ENCODE results near the gene DTNB.

Gene DTNB

DNA sequence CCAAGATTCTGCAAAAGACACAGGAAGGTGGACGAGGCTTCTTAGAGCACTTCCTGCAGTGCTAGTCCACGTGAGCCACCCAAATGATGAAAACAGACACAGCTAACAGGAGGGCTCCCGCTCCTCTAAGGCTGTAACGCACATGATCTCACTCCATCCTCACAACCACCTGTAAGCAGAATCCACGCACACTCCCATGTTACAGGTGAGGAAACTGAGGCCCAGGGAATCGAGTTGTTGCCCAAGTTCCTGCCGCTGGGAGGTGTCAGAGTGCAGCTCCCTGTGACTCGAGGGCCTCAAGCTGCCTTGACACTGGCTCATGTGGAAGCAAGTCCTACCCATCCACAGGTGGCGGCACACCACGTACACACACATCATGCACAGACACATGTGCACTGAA, 336.1 kb downstream of the DTNB start:
- DNase-seq = no peak

DNA sequence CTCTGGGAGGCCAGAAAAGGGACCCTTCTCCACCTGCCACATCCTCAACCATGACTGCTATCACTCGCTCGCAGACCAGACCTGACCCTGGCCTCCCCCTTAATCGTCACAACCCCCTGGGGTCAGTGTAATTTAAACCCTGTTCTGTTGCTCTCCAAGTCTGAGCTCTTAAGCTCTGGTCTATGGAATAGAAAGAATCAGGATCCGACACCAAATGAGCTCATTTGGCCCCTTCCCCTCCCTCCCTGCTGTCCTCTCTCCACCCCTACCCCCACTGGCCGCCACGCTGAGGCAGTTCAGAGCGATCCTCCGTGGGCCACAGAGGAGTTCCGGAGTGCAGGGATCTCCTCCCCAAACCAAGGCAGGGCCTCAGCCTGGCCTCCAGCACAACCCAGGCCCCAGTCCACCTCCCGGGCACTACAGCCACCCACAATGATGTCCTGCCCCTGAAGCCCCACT, 337.0 kb downstream of the DTNB start:
- DNase-seq = no peak

DNA sequence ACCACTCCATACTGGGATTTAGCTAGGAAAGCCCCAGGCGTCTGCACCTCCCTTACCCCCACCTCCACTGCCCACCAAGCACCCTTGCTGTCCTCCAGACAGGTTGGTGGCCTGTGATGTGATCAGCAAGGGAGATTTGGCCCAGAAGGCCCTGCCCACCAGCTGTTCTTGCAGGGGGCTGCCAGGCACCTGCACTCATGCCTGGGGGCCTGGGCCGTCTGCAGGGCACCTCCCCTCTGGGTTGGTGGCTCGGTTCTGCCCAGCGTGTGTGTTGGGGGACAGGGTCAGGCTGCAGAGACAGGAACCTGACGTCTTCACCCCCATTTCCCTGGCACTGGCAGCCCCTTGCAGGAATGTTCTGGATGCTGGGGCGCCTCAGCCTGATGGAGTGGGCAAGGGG, 337.4 kb downstream of the DTNB start:
- DNase-seq = no peak

DNA sequence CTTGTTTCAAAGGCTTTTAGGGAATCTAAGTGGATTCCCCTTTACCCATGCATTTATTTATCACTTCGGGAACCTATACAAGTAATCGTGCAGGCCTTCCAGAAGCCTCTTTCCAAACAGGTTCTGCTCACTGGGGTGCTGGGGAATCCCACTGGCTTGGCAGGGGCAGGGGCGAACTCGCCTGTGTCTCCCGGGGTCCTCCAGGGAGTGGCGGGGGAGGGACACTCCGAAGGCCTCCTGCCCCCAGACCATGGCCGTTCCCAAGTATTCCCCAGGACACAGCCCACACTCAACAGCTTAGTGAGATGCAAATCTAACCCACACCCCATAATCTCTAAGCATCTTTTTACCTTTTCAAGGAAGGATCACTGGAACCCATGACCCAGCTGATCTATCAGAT, 338.2 kb downstream of the DTNB start:
- DNase-seq = no peak

DNA sequence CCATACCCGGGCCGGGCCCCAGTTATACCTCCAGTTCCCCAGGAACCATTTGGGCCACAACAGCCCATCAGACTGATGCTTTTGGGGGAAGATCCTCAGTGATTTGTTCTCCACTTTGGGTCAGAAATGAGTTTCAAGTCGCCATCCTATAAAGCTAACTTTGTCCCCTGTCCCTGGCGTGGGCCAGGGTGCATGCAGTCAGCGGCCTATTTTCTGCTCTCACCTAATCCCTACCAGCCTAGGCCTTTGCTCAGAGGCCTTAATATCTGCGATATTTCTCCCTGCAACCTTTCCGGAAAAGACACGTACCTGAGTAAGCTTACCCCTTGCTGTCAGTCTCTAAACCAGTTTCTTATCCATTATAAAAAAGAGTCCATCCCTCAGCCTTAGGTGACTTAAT, 338.9 kb downstream of the DTNB start:
- DNase-seq = no peak

DNA sequence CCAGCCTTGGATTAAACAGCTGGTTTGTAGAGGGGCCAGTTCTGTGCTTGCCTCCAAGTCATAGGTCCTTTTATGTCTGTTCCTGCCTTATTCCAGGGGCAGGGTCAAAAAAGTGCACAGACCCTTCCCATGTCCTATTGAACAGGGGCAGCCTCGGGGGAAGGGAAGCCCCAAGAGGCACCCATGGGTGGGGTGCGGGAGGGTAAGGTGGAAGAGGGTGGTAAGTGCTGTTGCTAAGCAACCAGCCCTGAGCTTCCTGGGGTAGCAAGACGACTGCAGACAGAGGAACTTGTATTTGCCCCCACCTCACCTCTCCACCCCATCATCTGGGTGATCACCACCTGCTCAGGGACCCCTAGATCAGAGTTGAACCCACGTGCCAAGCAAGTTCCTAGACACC, 339.4 kb downstream of the DTNB start:
- no peak for DNase-seq

DNA sequence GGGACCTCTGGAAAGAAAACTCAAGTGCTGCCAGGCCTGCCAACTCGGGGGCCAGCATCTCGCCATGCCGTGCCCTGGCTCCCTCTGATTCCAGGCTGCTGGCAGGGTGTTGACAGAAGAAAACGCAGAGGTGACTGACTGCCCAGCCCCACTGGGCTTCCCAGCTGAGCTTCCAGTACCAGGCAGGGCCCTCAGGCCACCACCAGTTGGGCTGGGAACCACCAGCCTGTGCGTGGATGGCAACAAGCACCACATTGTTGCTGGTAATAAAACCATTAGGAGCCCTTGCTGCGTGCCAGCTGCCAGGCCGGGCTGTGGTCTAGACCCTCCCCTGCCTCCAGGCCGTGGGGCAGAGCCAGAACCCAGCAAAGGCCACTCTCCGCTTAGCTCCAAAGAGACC, 340.8 kb downstream of the DTNB start:
- DNase-seq = no peak

DNA sequence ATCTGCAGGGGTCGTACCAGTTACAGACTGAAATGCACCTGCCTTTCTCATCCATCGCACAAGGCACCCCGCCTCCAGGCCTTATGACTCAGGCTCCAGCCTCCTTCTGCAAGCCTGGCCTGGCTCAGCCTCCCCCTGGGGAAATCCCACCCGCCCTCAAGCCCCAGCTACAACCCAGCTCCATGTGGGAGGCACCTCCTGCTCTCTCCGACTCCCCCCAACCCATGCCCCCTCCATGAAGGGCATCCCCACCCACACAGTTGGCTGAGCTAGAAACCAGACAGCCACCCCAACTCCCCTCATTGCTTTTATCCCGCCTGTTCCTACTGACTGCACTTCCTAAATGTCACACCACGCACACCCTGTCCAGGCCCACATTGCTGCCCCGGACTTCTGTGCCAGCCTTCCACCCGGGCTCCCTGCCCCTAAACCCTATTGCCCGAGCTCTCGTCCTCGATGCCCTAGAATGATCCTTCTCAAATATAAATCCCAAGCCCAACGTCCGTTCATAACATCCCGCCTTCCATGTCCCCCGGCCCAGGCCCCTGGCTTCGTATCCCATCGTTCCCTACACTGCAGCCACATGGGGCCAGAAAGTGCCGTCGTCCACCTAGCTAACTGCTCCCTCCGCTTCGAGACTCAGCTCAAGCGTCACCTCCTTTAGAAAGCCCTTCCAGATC, 341.6 kb downstream of the DTNB start:
- DNase-seq = no peak

DNA sequence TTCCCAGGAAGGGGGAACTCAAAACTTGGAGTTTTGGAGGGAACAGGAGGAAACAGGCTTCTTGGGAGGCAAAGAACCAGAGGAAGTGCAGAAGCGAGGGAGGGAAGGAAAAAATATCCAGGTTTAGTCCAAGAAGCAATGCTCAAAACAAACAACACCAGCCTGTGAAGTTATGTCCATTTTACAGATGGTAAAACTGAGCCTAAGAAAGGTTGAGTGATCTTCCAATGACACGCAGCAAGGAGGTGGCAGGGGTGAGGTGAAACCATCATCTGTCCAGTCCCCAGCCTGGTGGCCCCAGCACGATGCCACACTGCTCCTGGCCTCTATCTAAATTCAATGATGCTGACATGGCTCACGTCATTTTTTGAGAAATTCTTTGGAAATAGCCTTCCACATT, 342.4 kb downstream of the DTNB start:
- no peak for DNase-seq

DNA sequence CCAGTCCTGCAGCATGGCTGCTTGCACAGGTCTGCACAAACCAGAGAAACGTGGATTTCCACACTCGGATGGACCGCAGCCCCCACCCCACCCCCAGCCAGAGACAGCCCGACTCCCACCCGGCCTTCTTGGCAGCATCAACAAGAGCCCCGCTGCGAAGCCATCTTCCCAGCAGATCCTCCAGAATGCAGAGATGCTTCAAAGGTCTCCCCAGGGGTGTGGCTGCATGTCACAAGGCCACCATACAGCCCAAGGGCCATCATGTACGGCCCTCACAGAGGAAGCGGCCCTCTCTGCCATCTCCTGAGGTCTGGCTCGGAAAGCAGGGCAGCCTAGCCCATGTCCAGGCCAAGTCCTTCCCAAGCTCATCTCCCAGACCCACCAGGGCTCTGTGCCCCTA, 343.1 kb downstream of the DTNB start:
- no peak for DNase-seq

DNA sequence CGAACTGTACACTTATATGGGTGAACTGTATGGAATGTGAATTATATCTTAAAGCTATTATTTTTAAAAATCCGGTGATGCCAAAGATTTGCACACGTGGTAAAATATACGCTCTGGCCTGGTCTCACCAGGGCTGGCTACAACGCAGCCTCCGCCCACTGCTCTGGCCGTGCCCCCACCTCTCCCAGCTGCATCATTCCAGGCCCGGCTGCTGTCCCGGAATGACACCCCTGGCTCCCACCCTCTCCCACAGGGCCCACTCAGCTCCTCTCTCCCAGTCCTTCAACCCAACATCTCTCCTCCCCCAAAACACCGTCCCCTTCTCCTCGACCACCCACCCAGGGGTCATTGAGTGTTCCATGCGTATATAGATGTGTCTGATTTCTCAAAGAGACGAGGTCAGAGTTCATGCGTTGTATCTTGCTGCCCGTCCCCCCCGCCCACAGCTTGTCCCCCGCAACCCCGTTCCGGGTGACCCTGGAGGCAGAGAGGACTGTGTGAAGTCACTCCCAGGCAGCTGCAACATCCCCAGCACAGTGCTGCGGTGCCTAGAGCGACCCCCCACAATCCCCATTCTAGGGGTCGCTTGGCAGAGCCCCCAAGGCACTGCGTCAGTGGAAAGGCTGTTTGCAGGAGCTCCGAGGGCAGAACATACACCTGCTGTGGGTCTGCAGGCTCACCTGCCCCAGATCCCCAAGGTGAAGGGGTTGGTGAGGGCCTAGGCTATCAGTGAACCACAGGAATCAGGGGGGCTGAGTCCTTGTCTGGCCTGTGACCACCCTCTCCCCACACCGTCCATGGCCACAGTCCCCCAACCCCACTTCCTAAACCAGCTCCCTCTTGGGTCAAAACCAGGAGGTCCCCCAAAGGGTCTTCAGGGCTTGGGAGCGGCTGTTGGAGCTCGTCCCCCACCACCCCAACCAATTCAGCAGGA, 345.0 kb downstream of the DTNB start:
- DNase-seq = no peak
